ENCODE results near the gene BHMT.

DNA sequence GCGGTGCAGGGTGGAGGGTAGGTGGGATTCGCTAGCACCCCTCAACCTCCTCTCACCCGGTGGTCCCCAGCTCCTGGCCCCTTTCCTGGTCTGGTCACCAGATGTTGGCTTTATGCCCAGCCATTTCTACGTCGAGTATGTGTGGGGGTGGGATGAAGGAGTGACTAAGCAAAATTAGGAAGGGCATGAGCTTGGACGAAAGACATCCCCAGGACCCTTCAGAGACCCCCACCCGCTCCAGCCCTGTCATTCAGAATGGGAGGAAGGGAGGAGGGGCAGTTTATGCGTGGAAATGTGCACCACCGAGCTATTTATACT, 41.3 kb upstream of the BHMT start:
- TF ChIP-seq, protein P1, sequence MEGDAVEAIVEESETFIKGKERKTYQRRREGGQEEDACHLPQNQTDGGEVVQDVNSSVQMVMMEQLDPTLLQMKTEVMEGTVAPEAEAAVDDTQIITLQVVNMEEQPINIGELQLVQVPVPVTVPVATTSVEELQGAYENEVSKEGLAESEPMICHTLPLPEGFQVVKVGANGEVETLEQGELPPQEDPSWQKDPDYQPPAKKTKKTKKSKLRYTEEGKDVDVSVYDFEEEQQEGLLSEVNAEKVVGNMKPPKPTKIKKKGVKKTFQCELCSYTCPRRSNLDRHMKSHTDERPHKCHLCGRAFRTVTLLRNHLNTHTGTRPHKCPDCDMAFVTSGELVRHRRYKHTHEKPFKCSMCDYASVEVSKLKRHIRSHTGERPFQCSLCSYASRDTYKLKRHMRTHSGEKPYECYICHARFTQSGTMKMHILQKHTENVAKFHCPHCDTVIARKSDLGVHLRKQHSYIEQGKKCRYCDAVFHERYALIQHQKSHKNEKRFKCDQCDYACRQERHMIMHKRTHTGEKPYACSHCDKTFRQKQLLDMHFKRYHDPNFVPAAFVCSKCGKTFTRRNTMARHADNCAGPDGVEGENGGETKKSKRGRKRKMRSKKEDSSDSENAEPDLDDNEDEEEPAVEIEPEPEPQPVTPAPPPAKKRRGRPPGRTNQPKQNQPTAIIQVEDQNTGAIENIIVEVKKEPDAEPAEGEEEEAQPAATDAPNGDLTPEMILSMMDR (conservative IDR thresholded peaks at IDR 0.05; ENCODE audit: low read length) = no peak
- TF ChIP-seq EZH2phosphoT487 (IDR thresholded peaks at IDR 0.05; ENCODE audit: borderline replicate concordance, low read depth, low read length) = no peak
